Posterior vena cava (tissue), 2 donors: Measurements from ENCODE around the gene FLNB. TPM values are rescaled to one million over a fixed set of nuclear protein-coding genes. Genes with fewer than 3 reads are reported as not detected.

Experiments used
- DNase-seq: peaks from one replicate; pipeline ENCODE4 v3.0.0-alpha.2; 2020; ENCODE audit warnings: low spot score
- intact Hi-C, 2 donors: fragments of 100-400 bp; cut with DNase I; formaldehyde crosslinking; loops; one replicate each; pipeline versions ENCODE4 v1.14.1 to v1.14.2; 2022 to 2023
- total RNA-seq, 2 donors: library from RNA; stranded (reverse); fragmentation: NEBNext Ultra II Directional; extraction: Animal tissue kit (Norgen Biotek cat#: 25700); gene quantifications; one replicate each; pipeline ENCODE4 v1.2.1, GENCODE V29; 2021
- donor health status: DM: yes; HTN: yes; CAD: no.
- donor health status: DM: yes; HTN: yes; CAD: no.

Gene FLNB
- total RNA-seq, 2 donors from 2014 or later: 130 to 133 TPM

- no peak for DNase-seq
- intact Hi-C loops: no loop called here
Measured at GRCh38 chr3:58084166-58084565, 75.9 kb downstream of the FLNB start.

GRCh38 chr3:58084788-58085543 lies 76.7 kb downstream of the FLNB start:
- intact Hi-C loops: no loop called here
- no peak for DNase-seq

GRCh38 chr3:58085616-58086015 lies 77.4 kb downstream of the FLNB start:
- DNase-seq: no peak
- intact Hi-C loops: no loop called here

- intact Hi-C loops: no loop called here
- no peak for DNase-seq
Measured at GRCh38 chr3:58088501-58088900, 80.3 kb downstream of the FLNB start.

GRCh38 chr3:58090351-58090750 lies 82.1 kb downstream of the FLNB start:
- intact Hi-C loops: no loop called here
- no peak for DNase-seq

- intact Hi-C loops: no loop called here
- no peak for DNase-seq
Measured at GRCh38 chr3:58092521-58092920, 84.3 kb downstream of the FLNB start.

- intact Hi-C loops: no loop called here
- DNase-seq: no peak
Measured at GRCh38 chr3:58093574-58094195, 85.5 kb downstream of the FLNB start.

GRCh38 chr3:58094657-58095056 lies 86.4 kb downstream of the FLNB start:
- no peak for DNase-seq
- intact Hi-C loops: no loop called here

- intact Hi-C loops: no loop called here
- no peak for DNase-seq
Measured at GRCh38 chr3:58095603-58096138, 87.4 kb downstream of the FLNB start.

- no peak for DNase-seq
- intact Hi-C loops: no loop called here
Measured at GRCh38 chr3:58098531-58098930, 90.3 kb downstream of the FLNB start.

GRCh38 chr3:58099865-58100264 lies 91.6 kb downstream of the FLNB start:
- no peak for DNase-seq
- intact Hi-C loops: no loop called here

- intact Hi-C loops: no loop called here
- no peak for DNase-seq
Measured at GRCh38 chr3:58101499-58102389, 93.5 kb downstream of the FLNB start.

GRCh38 chr3:58102390-58102750 lies 94.1 kb downstream of the FLNB start:
- intact Hi-C loops: no loop called here
- no peak for DNase-seq

GRCh38 chr3:58102976-58103451 lies 94.8 kb downstream of the FLNB start:
- no peak for DNase-seq
- intact Hi-C loops: no loop called here

GRCh38 chr3:58104151-58104550 lies 95.9 kb downstream of the FLNB start:
- intact Hi-C loops: no loop called here
- DNase-seq: no peak

- DNase-seq: no peak
- intact Hi-C loops: no loop called here
Measured at GRCh38 chr3:58104712-58105111, 96.5 kb downstream of the FLNB start.

GRCh38 chr3:58105196-58105595 lies 97.0 kb downstream of the FLNB start:
- no peak for DNase-seq
- intact Hi-C loops: no loop called here

GRCh38 chr3:58106061-58106460 lies 97.8 kb downstream of the FLNB start:
- intact Hi-C loops: no loop called here

GRCh38 chr3:58106640-58107039 lies 98.4 kb downstream of the FLNB start:
- intact Hi-C loops: no loop called here
- no peak for DNase-seq

More at GRCh38 chr3:58106061-58106460, 97.8 kb downstream of the FLNB start:
- DNase-seq: no peak

- no peak for DNase-seq
- intact Hi-C loops: no loop called here
Measured at GRCh38 chr3:58107597-58107996, 99.4 kb downstream of the FLNB start.
